Measurements from ENCODE around the gene MED17. TPM values are rescaled to one million over a fixed set of nuclear protein-coding genes. Genes with fewer than 3 reads are reported as not detected.

MED17 gene
- 10 to 100 TPM; 22.3 to 33.8 (median 29.6) TPM for total RNA-seq
- long read RNA-seq, donor 1, full-length matches to known transcripts = 31 of 32 reads
- long read RNA-seq, donor 1, partial matches to known transcripts = 1 of 32 reads
- long read RNA-seq, donor 1, other reads (novel, unspliced or antisense) = 0 of 32 reads
- long read RNA-seq, donor 2, full-length matches to known transcripts = 5 of 7 reads
- long read RNA-seq, donor 2, partial matches to known transcripts = 0 of 7 reads
- long read RNA-seq, donor 2, other reads (novel, unspliced or antisense) = 2 of 7 reads

- peaks cover 20% of the 10 kb centered on the region for H3K4me1 ChIP-seq (ENCODE audit: low read depth)
- DNase-seq = peak; percentile 92 to 95 (median 94)
- peak; percentile 99 for ATAC-seq
- peak; percentile 40 for TF ChIP-seq CTCF (IDR thresholded peaks at IDR 0.05)
- H3K36me3 ChIP-seq (ENCODE audit: low read depth) = no peaks in the 10 kb centered on the region
- intact Hi-C loops (cut with DNase I, micrococcal nuclease) = no loop called here
- H3K4me3 ChIP-seq = peak within 1 kb of the TSS; percentile 86
- no peaks in the 10 kb centered on the region for H3K9me3 ChIP-seq
These were observed at the start of gene MED17 for GRCh38 chr11:93784145-93784934. TSS of gene MED17 (plus strand) at chr11:93784282. CDS start at chr11:93784514, 232 bp downstream.

GRCh38 chr11:93734427-93735222, 49.5 kb upstream of the MED17 start:
- Histone ChIP-seq H3K4me3 (no peak overlapping the region), H3K36me3 (ENCODE audit: low read depth) (peaks cover 9% of the 10 kb centered on the region), H3K9me3 (no peaks in the 10 kb centered on the region), H3K4me1 (ENCODE audit: low read depth) (peaks cover 38% of the 10 kb centered on the region)
- no peak for DNase-seq
- intact Hi-C loops (cut with DNase I, micrococcal nuclease) = no loop called here
- ATAC-seq = no peak
- TF ChIP-seq CTCF (IDR thresholded peaks at IDR 0.05) = no peak

- Histone ChIP-seq H3K9me3 (no peaks in the 10 kb centered on the region), H3K4me1 (ENCODE audit: low read depth) (peaks cover 44% of the 10 kb centered on the region), H3K36me3 (ENCODE audit: low read depth) (peaks cover 9% of the 10 kb centered on the region), H3K4me3 (no peak overlapping the region)
- intact Hi-C loops (cut with DNase I, micrococcal nuclease) = no loop called here
- no peak for TF ChIP-seq CTCF (IDR thresholded peaks at IDR 0.05)
- ATAC-seq (no peak), DNase-seq (no peak)
These were observed 48.5 kb upstream of the MED17 start for GRCh38 chr11:93735627-93736026.

GRCh38 chr11:93736129-93736528, 48.0 kb upstream of the MED17 start:
- Histone ChIP-seq H3K4me1 (ENCODE audit: low read depth) (peaks cover 44% of the 10 kb centered on the region), H3K9me3 (no peaks in the 10 kb centered on the region), H3K36me3 (ENCODE audit: low read depth) (peaks cover 4% of the 10 kb centered on the region), H3K4me3 (no peak overlapping the region)
- DNase-seq (no peak), ATAC-seq (no peak)
- intact Hi-C loops (cut with DNase I, micrococcal nuclease) = no loop called here
- TF ChIP-seq CTCF (IDR thresholded peaks at IDR 0.05) = no peak

- DNase-seq (no peak), ATAC-seq (no peak)
- TF ChIP-seq CTCF (IDR thresholded peaks at IDR 0.05) = no peak
- Histone ChIP-seq H3K9me3 (no peaks in the 10 kb centered on the region), H3K4me3 (no peak overlapping the region), H3K36me3 (ENCODE audit: low read depth) (peaks cover 4% of the 10 kb centered on the region), H3K4me1 (ENCODE audit: low read depth) (peaks cover 42% of the 10 kb centered on the region)
- intact Hi-C loops (cut with DNase I, micrococcal nuclease) = no loop called here
These were observed 46.0 kb upstream of the MED17 start for GRCh38 chr11:93737904-93738612.
